Progenitor cell of endocrine pancreas (in vitro differentiated cells): ENCODE data around the gene GRIK5. TPM values are rescaled to one million over a fixed set of nuclear protein-coding genes. Genes with fewer than 3 reads are reported as not detected.

Source experiments
- DNase-seq: peaks from one replicate; pipeline ENCODE4 v3.0.0; 2021; ENCODE audit warnings: low spot score; ENCODE audit not compliant: unreplicated experiment
- H3K27ac Mint-ChIP-seq: 2 replicates; pipeline ENCODE4 v1.8.0; 2021; ENCODE audit warnings: mild to moderate bottlenecking, moderate library complexity, mixed read lengths
- H3K27me3 Mint-ChIP-seq: 2 replicates; pipeline ENCODE4 v1.8.0; 2021; ENCODE audit warnings: mixed read lengths
- H3K36me3 Mint-ChIP-seq: 2 replicates; pipeline ENCODE4 v1.8.0; 2022; ENCODE audit warnings: mixed read lengths; ENCODE audit not compliant: insufficient read depth
- H3K4me1 Mint-ChIP-seq: 2 replicates; pipeline ENCODE4 v1.8.0; 2021; ENCODE audit warnings: low read depth, mixed read lengths
- H3K4me3 Mint-ChIP-seq: 2 replicates; pipeline ENCODE4 v1.8.0; 2021; ENCODE audit warnings: low read depth, mild to moderate bottlenecking, moderate library complexity, mixed read lengths
- H3K9me3 Mint-ChIP-seq: 2 replicates; pipeline ENCODE4 v1.8.0; 2021; ENCODE audit warnings: low read depth, mixed read lengths
- CTCF ChIP-seq: fragments of 200-600 bp; sonication (generic); IDR thresholded peaks from one replicate; pipeline ENCODE4 v1.5.0; 2021; ENCODE audit warnings: antibody characterized with exemption, mild to moderate bottlenecking; ENCODE audit not compliant: unreplicated experiment
- total RNA-seq: library from RNA; stranded (reverse); gene quantifications from 2 replicates; pipeline ENCODE4 v1.2.1, GENCODE V29; 2021

Gene GRIK5
- total RNA-seq, 1 donor from 2014 or later, result 11.6 TPM

DNA sequence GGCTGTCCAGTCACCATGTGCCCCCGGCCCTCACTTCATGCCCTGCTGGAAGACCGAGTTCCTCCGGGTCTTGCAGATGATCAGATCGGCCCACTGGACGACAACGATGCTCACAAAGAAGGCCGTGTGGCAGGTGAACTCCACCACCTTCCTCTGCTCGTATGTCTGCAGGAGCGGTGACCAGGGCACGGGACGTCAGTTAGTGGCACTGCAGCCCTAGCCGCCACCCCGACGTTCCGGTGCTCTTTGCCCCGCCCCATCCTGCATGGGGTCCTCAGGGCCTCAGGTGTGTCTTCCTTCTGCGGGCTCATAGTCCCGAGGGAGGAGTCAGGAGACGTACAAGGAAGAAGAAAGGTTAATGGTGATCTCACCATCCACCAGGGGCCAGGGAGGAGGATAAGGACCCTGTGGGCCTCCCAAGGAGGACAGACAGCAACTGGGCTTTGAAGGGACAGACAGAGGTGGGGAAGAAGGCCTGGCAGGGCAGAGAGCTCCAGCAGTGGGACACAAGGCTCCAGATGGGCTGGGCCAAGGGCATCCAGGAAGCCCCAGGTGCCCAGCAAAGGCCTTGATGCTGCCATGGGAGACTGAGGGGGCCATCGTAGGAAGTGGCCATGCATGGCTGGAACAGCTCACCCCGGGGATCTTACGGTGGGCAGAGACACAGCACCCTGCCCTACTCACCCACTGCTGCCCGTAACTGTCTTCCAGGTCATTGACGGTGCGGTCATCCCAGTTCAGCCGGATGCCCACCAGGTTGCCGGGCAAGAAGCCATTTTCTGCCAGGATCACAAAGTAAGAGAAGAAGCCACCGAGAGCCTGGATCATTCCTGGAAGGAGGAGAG is 101.0 kb downstream of the GRIK5 start:
- Mint-ChIP-seq H3K27me3 (peaks cover 24% of the 10 kb centered on the region), H3K36me3 (no peaks in the 10 kb centered on the region), H3K4me3 (no peak overlapping the region), H3K27ac (no peak overlapping the region), H3K4me1 (no peaks in the 10 kb centered on the region), H3K9me3 (no peaks in the 10 kb centered on the region)
- DNase-seq, result no peak
- TF ChIP-seq CTCF, result no peak

GRCh38 chr19:41967054-41967783 is 102.8 kb downstream of the GRIK5 start:
- no peak overlapping the region for H3K4me3 Mint-ChIP-seq
- no peaks in the 10 kb centered on the region for H3K36me3 Mint-ChIP-seq
- H3K9me3 Mint-ChIP-seq, result no peaks in the 10 kb centered on the region
- TF ChIP-seq CTCF, result no peak
- no peak overlapping the region for H3K27ac Mint-ChIP-seq
- peaks cover 24% of the 10 kb centered on the region for H3K27me3 Mint-ChIP-seq
- DNase-seq, result no peak
- no peaks in the 10 kb centered on the region for H3K4me1 Mint-ChIP-seq

DNA sequence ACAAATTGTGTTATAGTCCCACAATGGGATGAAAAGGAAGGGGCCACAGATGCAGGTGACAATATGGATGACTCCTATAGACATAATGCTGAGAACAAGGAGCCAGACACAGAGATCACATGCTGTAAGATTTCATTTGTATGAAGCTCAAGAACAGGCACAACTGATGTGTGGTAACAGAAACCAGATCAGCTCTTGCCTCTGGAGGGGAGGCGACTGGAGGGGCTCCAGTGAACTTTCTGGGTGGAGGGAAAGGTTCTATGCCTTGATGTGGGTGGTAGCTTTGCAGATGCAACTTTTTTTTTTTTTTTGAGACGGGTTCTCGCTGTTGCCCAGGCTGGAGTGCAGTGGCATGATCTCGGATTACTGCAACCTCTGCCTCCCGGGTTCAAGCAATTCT is 104.9 kb downstream of the GRIK5 start:
- Mint-ChIP-seq H3K4me1 (no peaks in the 10 kb centered on the region), H3K36me3 (no peaks in the 10 kb centered on the region), H3K27ac (no peak overlapping the region), H3K9me3 (no peaks in the 10 kb centered on the region), H3K27me3 (peaks cover 19% of the 10 kb centered on the region), H3K4me3 (no peak overlapping the region)
- no peak for TF ChIP-seq CTCF
- DNase-seq, result no peak

DNA sequence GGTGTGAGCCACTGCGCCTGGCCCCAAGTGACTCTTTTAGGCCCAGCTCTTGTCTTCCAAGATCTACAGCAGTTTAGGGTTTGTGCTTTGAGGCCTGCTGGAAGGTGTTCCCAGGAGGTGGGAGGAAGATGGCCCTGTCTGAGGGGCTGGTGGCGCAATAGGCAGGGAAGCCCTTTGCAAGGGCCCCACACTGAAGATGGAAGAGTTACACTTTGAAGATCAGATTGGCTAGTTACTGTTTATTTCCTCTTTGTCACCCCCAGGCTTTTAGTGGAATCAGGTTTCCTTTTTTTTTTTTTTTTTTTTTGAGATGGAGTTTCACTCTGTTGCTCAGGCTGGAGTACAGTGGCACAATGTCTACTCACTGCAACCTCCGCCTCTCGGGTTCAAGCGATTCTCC is 109.0 kb downstream of the GRIK5 start:
- TF ChIP-seq CTCF, result no peak
- Mint-ChIP-seq H3K4me1 (peaks cover 6% of the 10 kb centered on the region), H3K9me3 (no peaks in the 10 kb centered on the region), H3K27ac (peak overlapping the region; percentile 16), H3K4me3 (no peak overlapping the region), H3K27me3 (no peaks in the 10 kb centered on the region), H3K36me3 (peaks cover 1% of the 10 kb centered on the region)
- DNase-seq, result no peak
